HG03457 (cell line): ENCODE results near the gene C11orf91.
"Not testable (repeated sequence)": the region's sequence is repeated elsewhere in the genome, so short reads cannot be mapped to it uniquely, and the experiment has no call there.

Experiments
- ATAC-seq: cut with Tn5 transposase; IDR thresholded peaks from one replicate; pipeline ENCODE4 v1.9.1; 2021; ENCODE audit warnings: moderate number of reproducible peaks; ENCODE audit not compliant: unreplicated experiment

C11orf91 gene

DNA sequence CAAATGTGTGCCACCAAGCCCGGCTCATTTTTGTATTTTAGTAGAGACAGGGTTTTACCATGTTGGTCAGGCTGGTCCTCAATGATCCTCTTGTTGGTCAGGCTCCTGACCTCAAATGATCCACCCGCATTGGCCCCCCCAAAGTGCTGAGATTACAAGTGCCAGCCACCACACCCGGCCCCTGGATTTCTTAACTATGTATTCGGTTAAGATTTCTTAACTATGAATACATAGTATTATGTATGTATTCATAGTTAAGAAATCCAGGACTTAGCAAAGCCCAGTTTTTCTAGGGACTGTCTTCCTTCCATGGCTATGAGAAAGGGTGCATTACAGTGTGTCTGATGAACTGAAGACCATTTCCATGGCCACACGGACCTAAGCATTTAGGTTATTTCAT lies 1.7 kb downstream of the C11orf91 start:
- no peak for ATAC-seq

DNA sequence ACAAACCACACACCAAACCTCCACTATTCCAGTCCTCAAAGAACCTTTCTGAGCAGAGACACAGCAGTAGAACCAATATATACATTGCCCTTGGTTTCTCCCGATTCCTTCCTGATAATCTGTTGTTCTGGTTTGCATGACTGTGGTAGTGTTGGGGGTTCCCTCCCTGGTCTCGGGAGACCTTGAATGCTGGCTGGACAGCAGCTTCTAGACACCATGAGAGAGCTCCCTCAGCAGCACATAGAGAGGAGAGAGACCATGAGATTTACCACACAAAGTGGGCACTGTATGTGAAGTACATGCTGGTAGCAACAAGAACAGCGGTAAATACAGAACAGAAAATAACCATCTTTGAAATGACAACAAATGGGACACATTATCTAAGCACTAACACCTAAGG lies 2.6 kb downstream of the C11orf91 start:
- ATAC-seq, result no peak

DNA sequence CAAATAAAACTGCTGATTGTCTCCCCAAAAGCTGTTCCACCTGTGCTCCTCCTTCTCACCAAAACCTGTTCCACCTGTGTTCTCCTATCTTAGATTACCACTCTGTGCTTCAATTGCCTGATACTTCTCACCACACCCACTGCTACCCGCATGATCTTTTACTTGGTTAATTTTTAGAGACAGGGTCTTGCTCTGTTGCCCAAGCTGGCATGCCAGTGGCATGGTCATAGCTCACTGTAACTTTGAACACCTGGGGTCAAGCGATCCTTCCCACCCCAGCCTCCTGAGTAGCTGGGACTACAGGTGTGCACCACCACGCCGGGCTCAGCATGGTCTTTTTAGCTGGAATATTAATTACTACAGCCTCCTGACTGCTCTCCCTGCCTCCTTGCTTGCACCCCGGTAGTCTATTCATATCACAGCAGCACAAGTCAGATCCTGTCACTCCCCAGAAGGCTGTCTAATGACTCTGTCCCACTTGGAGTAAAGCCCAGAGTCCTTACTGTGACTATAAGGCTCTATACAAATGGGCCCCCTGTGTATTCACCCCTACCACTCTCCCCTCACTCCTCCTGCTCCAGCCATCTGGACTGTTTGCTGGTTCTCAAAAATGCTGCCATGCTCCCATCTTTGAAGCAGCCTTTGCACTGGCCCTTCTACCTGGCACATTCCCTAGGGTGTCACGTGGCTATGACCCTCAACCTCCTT lies 3.5 kb downstream of the C11orf91 start:
- no peak for ATAC-seq

DNA sequence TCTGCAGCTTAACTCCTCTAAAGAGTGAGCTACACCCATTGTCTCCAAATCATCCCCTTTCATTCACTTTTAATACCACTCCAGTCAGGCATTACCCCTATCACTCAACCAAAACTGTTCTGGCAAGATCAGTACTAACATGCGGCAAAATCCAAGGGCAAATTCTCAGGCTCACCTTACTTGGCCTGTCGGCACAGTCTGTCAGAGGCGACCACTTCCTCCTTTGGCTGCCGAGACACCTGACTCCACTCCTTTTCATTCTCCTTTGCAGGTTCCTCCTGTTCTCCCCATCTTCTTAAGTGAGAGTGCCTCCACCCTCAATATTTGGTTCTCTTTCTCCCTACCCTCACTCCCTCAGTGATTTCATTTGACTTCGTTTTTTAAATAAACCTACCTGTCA lies 4.2 kb downstream of the C11orf91 start:
- ATAC-seq, result no peak

DNA sequence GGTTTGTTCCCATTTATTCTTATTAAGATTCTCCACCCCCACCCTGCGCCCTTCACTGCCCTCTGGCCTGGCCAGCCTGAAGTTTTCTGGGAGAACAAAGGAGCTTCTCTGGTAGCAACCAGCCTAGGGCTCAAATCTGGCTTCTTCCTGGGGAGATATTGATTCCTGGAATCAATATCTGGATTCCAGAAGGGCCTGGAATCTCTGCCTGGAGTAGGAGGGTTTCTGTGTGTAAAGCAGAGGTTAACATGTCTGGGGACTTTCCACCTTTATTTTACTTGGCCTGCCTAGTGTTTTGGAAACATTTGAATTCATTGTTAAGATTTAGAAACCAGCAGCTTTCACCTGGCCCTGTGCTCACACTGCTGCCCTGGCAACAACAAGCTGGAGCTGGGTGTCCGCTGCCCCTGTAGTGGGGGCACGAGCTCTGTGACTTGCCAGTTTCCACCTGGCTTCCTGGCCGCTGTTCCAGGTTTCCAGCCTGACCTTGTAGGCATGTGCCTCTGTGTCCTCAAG lies 5.5 kb downstream of the C11orf91 start:
- no peak for ATAC-seq

DNA sequence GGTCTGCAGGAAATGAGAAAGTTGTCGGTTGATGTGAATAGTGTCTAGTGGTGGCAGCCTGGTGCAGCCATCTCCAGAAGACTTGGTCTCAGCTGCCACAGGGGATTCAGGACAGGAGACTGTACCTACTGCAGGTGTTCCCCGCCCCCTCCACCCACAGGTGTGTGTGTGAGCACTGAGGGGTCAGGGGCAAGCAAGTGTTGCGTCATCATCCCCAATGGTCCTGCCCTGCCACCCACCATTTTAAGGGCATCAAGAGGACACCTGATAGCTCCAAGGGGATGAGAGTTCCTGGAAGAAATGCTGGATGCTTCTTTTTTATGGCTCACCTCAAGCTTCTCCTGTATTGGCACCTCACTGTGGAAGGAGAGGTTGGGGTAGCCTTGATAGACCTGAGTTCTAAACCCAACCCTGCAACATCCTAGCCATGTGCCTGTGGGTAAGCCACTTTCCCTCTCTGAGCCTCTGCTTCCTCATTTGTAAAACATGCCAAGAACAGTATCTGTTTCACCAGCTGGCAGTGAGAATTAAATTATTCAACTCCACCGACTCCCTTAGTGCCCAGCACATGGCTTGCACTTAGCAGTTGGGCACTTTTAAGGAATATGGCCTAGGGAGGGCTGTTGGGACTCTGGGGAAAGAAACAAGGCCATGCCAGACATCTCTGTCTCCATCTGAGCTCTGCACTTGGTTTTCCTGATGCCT lies 6.1 kb downstream of the C11orf91 start:
- no peak for ATAC-seq

DNA sequence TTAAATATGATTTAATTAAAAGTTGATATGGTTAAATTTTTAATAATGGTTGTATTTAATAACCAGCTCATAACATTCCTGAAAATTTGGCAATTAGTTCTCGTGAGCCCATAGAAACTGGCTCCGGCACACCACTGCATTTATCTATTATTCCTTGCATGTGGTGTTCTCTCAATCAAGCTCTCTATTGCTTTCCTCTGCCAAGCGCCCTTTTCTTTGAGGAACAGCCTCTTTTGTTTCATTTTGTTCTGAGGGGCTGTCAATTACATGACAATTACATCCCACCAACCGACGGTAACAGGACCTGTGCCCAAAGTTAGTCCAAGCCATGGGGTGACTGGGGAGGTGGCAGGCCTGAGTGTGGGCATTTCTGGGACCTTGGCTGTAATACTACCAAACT lies 8.1 kb downstream of the C11orf91 start:
- ATAC-seq, result no peak

DNA sequence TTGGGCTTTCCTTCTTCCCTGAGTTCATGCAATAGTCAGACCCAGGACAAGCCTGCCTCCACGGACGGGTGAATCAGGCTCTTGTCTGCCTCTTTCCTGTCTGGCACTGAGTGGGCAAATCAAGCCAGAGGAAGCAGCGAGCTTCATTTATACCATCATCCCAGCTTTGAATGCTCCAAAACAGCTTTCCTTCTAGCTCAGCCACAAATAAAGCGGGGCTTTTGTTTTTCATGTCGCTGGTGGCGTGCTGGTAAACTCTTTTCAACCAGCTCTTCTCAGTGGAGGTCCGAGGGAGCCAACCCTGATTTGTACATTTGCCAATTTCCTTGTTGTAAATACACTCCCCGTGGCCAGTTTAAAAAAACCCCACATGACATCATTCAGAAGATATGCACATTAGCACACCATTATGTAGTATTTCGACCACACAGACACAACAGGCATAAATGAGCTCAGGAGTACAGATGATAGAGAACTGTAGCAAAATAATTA lies 8.6 kb downstream of the C11orf91 start:
- no peak for ATAC-seq

DNA sequence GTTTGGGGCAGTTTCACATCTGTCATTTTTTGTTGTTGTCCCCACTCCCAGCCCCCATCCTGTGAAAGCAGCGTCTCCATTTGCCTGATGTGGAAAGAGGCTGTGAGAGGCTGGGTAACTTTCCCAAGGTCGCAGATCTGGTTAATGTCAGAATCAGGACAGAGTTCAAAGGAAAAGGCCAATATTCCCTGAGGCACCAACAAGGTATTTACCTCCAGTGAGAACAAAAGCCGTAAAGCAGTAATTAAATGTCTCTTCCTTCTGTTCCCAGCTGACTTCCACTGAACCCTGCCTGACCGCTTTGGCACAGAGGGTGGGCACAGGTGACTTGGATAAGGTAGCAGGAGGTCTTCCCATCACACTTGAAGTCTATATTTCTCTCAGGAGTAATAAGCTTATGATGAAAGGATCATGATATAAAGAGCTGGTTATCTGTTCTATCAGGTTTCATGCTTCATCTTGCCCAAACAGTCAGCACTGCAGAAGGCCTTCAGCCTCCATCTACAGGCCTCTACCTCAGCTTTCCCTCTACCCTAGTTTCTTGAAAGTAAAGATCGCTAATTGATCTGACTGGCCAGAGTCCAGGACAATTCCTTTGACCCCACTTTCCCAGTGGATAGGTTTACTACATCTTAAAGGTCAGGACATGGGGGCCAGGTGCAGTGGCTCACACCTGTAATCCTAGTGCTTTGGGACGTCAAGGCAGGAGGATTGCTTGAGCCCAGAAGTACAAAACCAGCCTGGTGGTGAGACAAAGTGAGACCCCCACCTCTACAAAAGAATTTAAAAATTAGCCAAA lies 9.4 kb downstream of the C11orf91 start:
- ATAC-seq, result no peak

DNA sequence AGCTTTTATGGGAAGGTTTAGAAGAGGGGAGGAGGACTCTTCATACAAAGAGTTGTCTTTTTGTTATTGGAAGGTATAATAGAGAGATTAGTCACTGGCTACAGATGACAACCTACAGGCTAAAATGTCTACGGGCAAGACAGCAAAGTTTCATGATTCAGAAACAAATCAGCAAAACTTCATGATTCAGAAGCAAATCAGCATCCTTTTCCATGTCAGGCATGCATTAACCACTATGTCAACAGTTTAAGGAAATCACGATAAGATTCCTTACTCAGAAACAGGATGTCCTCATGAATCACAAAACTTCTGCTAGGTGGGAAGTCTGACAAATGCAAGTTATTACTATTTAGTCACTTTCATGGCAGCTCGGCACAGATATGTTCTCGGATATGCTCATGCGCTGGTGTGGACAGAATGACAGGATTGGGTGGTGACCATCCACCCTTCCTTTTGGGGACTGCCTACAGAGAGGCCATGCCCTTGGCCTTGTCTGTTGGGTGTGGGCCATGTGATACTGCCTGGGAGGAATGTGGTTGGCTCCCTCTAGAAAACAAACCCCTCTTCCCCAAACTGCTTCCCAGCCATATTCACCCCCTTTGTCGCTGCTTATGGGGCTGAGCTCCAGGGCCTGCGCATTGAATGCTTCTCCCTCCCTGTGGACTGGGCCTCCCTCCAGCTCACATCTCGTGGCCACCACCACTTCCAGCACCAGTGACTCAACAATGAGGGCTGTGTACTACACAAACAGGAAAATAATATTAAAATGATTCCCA lies 10.1 kb downstream of the C11orf91 start:
- no peak for ATAC-seq

DNA sequence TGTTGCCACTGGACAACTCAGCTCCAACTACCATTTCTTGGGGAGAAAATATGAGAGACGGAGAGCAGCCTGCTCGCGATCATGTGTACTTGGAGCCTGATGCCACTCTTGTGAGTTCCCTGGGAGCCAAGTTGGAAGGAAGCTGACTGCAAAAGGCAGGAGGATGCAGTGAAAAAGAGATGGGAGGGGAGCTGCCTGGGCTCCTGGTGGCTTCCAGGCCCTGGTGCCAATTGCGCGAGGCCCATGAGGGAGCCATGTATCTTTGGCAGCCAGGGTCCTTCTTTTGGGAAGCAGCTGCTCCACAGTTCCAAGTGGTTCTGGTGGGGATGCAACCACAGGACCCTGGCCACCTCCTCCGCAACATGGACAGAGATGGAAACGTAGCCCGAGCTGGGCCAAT lies 11.1 kb downstream of the C11orf91 start:
- ATAC-seq, result no peak

DNA sequence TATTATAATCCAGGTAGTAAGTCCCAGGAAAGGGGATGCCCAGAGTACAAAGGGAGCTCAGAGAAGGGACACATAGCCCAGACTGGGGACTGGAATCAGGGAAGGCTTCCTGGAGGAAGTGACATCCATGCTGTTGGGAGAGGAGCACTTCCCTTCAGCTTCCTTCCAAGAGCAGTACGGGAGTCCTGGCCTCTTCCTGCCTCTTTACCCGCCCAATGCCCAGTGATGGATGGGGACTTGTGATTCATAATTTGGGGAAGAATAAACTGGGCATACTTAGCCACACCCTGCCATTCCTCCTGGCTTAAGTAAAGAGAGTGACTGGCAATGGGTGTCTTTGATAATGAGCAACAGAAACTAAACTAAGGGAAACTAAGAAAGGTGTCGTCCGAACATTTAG lies 11.5 kb downstream of the C11orf91 start:
- no peak for ATAC-seq

DNA sequence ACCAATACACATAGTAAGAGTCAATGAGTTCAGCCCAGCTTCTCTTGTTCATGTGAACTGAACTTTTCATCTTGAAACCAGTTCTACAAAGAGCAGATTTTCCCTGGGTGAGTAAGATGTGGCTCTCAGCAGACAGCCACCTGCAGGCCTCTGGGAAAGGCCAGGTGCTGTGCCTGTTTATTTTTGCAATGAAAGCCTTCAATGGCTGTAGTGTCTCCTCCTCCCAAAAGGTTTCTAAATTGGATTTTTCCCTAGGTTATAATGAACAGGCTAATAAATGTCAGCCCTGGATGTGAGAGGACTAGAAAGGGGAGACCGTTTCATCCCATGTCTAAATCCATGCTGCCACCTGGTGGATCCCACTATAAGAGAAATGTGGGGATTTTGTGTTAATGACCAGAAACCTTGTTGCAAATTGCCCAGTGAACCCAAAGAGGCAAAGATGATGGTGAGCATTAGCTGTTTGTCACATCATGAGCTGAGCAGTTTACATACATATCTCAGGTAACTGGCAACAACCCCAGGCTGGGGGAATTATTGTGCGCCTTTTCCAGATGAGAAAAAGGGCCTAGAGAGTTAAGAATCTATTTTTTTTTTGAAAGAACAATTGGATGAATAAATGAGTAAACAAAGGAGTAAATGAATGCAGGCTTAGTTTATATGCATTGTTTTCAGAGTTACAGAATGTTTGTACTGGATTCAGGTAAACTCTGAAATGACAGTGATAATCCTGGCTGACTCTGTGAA lies 12.7 kb downstream of the C11orf91 start:
- ATAC-seq, result no peak

DNA sequence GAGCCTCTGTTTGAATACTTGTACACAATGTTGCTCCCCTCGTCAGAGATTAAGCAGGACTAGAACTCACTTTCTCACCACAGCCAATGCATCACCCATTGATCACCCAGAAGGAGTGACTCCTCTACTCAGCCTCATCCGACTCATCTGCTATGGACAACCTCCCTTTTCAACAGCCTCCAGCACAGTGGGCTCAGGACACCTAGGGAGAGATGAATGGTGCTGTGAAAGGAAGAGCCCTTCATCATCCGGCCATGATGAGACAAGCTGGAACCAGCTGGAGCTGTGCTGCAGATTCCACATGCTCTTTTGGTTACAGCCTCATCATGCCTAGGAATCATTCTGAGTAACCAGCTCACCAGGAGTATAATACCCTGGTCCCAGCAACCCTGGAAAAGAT lies 15.5 kb downstream of the C11orf91 start:
- ATAC-seq, result no peak

DNA sequence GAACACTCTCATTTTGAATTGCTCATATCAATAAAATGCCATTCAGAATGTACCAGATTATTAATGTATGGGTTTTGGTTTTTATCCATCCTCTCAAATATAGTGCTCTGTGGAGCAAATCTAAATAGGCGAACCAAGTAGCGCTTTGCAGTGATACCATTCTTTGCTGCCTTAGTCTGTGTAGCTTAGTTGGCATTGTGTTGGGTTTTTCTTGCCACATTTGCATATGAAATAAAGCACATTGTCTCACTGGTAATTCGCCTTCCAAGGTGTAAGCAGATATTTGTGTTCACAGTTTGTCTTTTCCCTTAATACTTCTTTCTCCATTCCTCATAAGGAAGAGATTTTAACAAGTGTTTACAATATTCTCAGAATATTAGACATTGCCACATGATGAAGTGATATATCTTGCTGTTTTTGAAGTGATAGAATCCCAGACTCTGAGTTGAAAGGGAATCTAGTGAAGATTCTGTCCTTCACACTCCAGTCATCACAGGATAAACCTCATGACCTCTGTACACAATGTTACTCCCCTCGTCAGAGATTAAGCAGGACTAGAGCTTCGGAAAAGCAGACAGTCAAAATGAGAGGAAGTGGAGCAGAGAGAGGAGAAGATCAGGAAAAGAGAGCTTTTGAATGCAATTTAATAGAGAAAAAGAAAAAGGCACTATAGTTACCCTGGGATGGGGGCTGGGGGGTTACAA lies 16.5 kb downstream of the C11orf91 start:
- ATAC-seq, result no peak

DNA sequence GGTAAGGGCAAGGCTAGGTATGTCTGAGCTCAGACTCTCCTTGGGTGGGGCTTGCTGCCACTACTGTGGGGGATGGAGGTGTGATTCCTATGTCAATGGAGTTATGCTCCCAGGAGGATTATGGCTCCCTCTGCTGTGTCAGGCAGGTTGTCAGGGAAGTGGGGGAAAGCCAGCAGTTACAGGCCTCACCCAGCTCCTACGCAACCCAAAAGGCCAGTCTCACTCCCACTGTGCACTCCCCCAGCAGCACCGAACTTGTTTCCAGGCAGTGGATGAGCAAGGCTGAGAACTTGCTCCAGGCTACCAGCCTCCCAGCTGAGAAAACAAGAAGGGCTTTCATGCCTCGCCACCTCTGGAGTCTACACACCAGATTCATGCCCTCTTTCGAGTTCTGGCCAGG lies 18.2 kb downstream of the C11orf91 start:
- no peak for ATAC-seq

DNA sequence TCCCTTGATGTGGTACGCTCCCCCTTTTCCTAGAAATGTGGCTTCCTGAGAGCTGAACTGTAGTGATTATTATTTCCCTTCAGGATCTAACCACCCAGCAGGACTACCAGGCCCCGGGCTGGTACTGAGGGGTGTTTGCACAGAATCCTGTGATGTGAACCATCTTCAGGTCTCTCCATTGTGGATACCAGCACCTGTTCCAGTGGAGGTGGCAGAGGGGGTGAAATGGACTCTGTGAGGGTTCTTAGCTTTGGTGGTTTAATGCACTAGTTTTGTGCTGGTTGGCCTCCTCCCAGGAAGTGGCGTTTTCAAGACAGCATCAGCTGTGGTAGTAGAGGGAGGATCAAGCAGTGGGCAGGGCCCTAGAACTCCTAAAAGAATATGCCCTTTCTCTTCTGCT lies 18.6 kb downstream of the C11orf91 start:
- no peak for ATAC-seq

DNA sequence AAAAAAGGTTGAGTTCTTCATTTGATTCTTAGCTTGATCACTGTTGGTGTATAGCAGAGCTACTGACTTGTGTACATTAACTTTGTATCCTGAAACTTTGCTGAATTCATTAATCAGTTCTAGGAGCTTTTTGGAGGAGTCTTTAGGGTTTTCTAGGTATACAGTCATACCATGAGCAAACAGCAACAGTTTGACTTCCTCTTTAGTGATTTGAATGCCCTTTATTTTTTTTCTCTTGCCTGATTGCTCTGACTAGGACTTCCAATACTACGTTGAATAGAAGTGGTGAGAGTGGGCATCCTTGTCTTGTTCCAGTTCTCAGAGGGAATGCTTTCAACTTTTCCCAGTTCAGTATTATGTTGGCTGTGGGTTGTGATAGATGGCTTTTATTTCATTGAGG lies 22.0 kb downstream of the C11orf91 start:
- ATAC-seq, result not testable (repeated sequence)

DNA sequence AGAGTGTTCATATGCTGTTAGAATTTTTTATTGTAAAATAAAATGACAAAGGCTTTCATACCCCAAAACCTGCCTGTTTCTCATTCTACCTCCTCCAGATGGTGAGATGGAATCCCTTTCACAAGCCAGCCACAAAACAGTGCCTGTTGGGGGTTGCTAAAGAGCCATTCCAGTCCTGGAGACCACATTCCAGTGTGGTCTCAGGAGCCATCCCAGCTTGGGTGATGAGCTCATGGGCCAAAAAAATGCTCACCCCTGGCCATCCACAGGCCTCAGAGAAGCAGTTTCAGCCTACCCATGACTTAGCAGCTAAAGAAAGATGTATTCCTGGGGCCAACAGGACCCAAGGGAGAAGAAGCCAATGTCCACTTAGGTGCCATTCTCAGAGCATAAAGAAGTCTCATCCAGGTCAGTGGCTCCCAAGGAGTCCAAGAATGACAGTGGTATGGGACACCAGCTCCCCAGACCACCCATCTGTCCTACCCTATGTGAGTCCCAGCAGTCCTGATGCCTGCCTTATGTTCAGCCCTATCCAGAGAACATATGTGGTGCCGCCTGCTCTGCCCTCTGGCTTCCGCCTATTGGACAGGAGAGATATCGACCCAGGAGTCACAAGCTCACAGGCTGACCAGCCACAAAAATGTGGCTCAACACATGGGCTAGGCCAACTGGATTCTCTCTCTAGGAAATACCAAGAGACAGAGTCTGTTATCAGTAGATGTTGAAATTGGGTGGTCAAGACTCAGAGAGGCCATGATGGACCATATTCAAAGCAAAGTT lies 26.4 kb downstream of the C11orf91 start:
- ATAC-seq, result no peak
